GM23248 (cell line): Measurements from ENCODE around the gene PDE8B.

Experiments
- EZH2 ChIP-seq: fragments of 200-600 bp; sonication (generic); IDR thresholded peaks from 2 replicates; pipeline ENCODE4 v1.6.1; 2018; ENCODE audit warnings: antibody characterized with exemption, mild to moderate bottlenecking; ENCODE audit not compliant: insufficient read depth, poor library complexity, severe bottlenecking
- EZH2phosphoT487 ChIP-seq: fragments of 200-600 bp; sonication (generic); IDR thresholded peaks from 2 replicates; pipeline ENCODE4 v1.6.1; 2018; ENCODE audit warnings: antibody characterized with exemption, moderate library complexity, mild to moderate bottlenecking, low read depth; ENCODE audit not compliant: insufficient read depth

DNA sequence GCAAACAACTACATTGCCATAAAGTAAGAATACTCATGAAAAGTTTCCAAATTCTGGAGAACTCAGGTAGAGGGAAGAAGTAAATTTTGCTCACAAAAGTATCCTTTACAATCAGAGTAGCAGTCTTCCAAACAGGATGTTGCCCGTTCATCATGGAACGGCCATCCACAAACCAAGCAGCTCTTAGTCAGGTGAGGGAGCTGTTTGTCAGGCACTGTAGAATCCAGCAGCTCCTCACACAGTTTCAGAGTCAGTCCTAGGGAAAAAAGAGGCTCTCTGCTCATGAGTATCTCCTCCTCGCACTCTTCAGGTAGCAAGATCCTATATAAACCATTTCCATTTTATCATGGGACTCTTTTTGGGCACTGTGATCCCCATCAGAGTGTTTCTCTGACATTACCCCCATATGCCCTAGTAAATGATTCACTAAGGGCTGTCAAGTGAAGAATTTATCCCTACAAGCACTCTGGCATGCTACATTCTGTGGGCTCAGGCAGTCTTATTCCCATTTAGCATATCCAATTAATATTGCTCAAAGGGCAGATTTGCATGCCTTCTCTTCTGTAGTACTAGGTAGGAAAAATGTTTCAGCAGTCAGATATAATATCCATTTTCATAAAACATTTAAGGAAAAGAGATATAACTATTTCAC is 183.7 kb downstream of the PDE8B start:
- TF ChIP-seq EZH2phosphoT487 = no peak
- no peak for TF ChIP-seq EZH2
